GM10847 (cell line): ENCODE measurements around the gene LSMEM2.

ENCODE experiments used
- POLR2A ChIP-seq: IDR thresholded peaks from 2 replicates; pipeline ENCODE4 v1.6.1; 2011; ENCODE audit not compliant: insufficient read length; ENCODE audit errors: extremely low read depth

Gene LSMEM2

GRCh38 chr3:50242851-50243542 lies 35.9 kb upstream of the LSMEM2 start:
- TF ChIP-seq POLR2A: no peak

GRCh38 chr3:50243543-50243895 lies 35.4 kb upstream of the LSMEM2 start:
- TF ChIP-seq POLR2A: no peak

GRCh38 chr3:50245251-50245745 lies 33.6 kb upstream of the LSMEM2 start:
- no peak for TF ChIP-seq POLR2A

GRCh38 chr3:50245831-50246516 lies 32.9 kb upstream of the LSMEM2 start:
- no peak for TF ChIP-seq POLR2A

- TF ChIP-seq POLR2A: no peak
These were observed 32.4 kb upstream of the LSMEM2 start for GRCh38 chr3:50246517-50246954.

GRCh38 chr3:50248387-50248786 lies 30.5 kb upstream of the LSMEM2 start:
- no peak for TF ChIP-seq POLR2A

- no peak for TF ChIP-seq POLR2A
These were observed 29.4 kb upstream of the LSMEM2 start for GRCh38 chr3:50249457-50249856.

GRCh38 chr3:50250514-50250913 lies 28.4 kb upstream of the LSMEM2 start:
- no peak for TF ChIP-seq POLR2A

GRCh38 chr3:50251220-50251619 lies 27.7 kb upstream of the LSMEM2 start:
- TF ChIP-seq POLR2A: no peak

GRCh38 chr3:50254577-50255250 lies 24.2 kb upstream of the LSMEM2 start:
- TF ChIP-seq POLR2A: no peak

- TF ChIP-seq POLR2A: no peak
These were observed 23.7 kb upstream of the LSMEM2 start for GRCh38 chr3:50255251-50255615.

GRCh38 chr3:50256978-50257890 lies 21.7 kb upstream of the LSMEM2 start:
- no peak for TF ChIP-seq POLR2A

GRCh38 chr3:50258029-50258680 lies 20.7 kb upstream of the LSMEM2 start:
- TF ChIP-seq POLR2A: no peak

- no peak for TF ChIP-seq POLR2A
These were observed 19.9 kb upstream of the LSMEM2 start for GRCh38 chr3:50258979-50259378.

- no peak for TF ChIP-seq POLR2A
These were observed 19.4 kb upstream of the LSMEM2 start for GRCh38 chr3:50259432-50260026.
